ENCODE data around the gene TINCR. TPM values are rescaled to one million over a fixed set of nuclear protein-coding genes. Genes with fewer than 3 reads are reported as not detected.

The TINCR gene
- polyA plus RNA-seq, 2 donors: 43.1 to 59.7 TPM

- peaks cover 0 to 3% of the 10 kb centered on the region in 2 donors for H3K4me1 ChIP-seq (ENCODE audit: control insufficient read depth in 2 of 2, insufficient read depth in 2 of 2, low read length in 1 of 2)
- no peaks in the 10 kb centered on the region for H3K36me3 ChIP-seq (ENCODE audit: control insufficient read depth in 2 of 2, insufficient read depth in 2 of 2, low read length in 1 of 2)
- H3K27me3 ChIP-seq (ENCODE audit: control insufficient read depth in 1 of 2, insufficient read depth in 2 of 2, low read length in 2 of 2): no peaks in the 10 kb centered on the region
- H3K4me3 ChIP-seq (ENCODE audit: low read depth in 1 of 2, low read length in 2 of 2): no peak overlapping the region
- no peak overlapping the region for H3K27ac ChIP-seq (ENCODE audit: low read depth in 2 of 2, low read length in 1 of 2)
- H3K9me3 ChIP-seq (ENCODE audit: control insufficient read depth in 2 of 2, insufficient read depth in 1 of 2, low read depth in 1 of 2, low read length in 1 of 2): peaks cover 7 to 11% of the 10 kb centered on the region in 2 donors
- 89 to 94% methylated on average over 3 of the region's 3 CpGs for WGBS, 2 donors
Observed at GRCh38 chr19:5533257-5533656, 34.5 kb downstream of the TINCR start.

- no peaks in the 10 kb centered on the region for H3K27me3 ChIP-seq (ENCODE audit: control insufficient read depth in 1 of 2, insufficient read depth in 2 of 2, low read length in 2 of 2)
- peaks cover 7 to 8% of the 10 kb centered on the region in 2 donors for H3K9me3 ChIP-seq (ENCODE audit: control insufficient read depth in 2 of 2, insufficient read depth in 1 of 2, low read depth in 1 of 2, low read length in 1 of 2)
- H3K27ac ChIP-seq (ENCODE audit: low read depth in 2 of 2, low read length in 1 of 2): no peak overlapping the region
- H3K4me1 ChIP-seq (ENCODE audit: control insufficient read depth in 2 of 2, insufficient read depth in 2 of 2, low read length in 1 of 2): no peaks in the 10 kb centered on the region
- no peak overlapping the region for H3K4me3 ChIP-seq (ENCODE audit: low read depth in 1 of 2, low read length in 2 of 2)
- WGBS, 2 donors: 73 to 74% methylated on average over 11 of the region's 11 CpGs
- H3K36me3 ChIP-seq (ENCODE audit: control insufficient read depth in 2 of 2, insufficient read depth in 2 of 2, low read length in 1 of 2): no peaks in the 10 kb centered on the region
Observed at GRCh38 chr19:5530701-5531100, 37.1 kb downstream of the TINCR start.

GRCh38 chr19:5526691-5527090 lies 41.1 kb downstream of the TINCR start:
- H3K36me3 ChIP-seq (ENCODE audit: control insufficient read depth in 2 of 2, insufficient read depth in 2 of 2, low read length in 1 of 2): no peaks in the 10 kb centered on the region
- H3K9me3 ChIP-seq (ENCODE audit: control insufficient read depth in 2 of 2, insufficient read depth in 1 of 2, low read depth in 1 of 2, low read length in 1 of 2): no peaks in the 10 kb centered on the region
- H3K27me3 ChIP-seq (ENCODE audit: control insufficient read depth in 1 of 2, insufficient read depth in 2 of 2, low read length in 2 of 2): no peaks in the 10 kb centered on the region
- 71 to 80% methylated on average over 6 of the region's 6 CpGs for WGBS, 2 donors
- no peak overlapping the region for H3K4me3 ChIP-seq (ENCODE audit: low read depth in 1 of 2, low read length in 2 of 2)
- no peaks in the 10 kb centered on the region for H3K4me1 ChIP-seq (ENCODE audit: control insufficient read depth in 2 of 2, insufficient read depth in 2 of 2, low read length in 1 of 2)
- no peak overlapping the region for H3K27ac ChIP-seq (ENCODE audit: low read depth in 2 of 2, low read length in 1 of 2)

- Histone ChIP-seq H3K4me1 (ENCODE audit: control insufficient read depth in 2 of 2, insufficient read depth in 2 of 2, low read length in 1 of 2) (no peaks in the 10 kb centered on the region), H3K27me3 (ENCODE audit: control insufficient read depth in 1 of 2, insufficient read depth in 2 of 2, low read length in 2 of 2) (no peaks in the 10 kb centered on the region), H3K36me3 (ENCODE audit: control insufficient read depth in 2 of 2, insufficient read depth in 2 of 2, low read length in 1 of 2) (no peaks in the 10 kb centered on the region), H3K4me3 (ENCODE audit: low read depth in 1 of 2, low read length in 2 of 2) (no peak overlapping the region), H3K9me3 (ENCODE audit: control insufficient read depth in 2 of 2, insufficient read depth in 1 of 2, low read depth in 1 of 2, low read length in 1 of 2) (peaks cover 0 to 2% of the 10 kb centered on the region in 2 donors), H3K27ac (ENCODE audit: low read depth in 2 of 2, low read length in 1 of 2) (no peak overlapping the region)
- 59 to 64% methylated on average over 6 of the region's 6 CpGs for WGBS, 2 donors
Observed at GRCh38 chr19:5524081-5524480, 43.7 kb downstream of the TINCR start.

- 66 to 70% methylated on average over 11 of the region's 11 CpGs for WGBS, 2 donors
- Histone ChIP-seq H3K36me3 (ENCODE audit: control insufficient read depth in 2 of 2, insufficient read depth in 2 of 2, low read length in 1 of 2) (no peaks in the 10 kb centered on the region), H3K27ac (ENCODE audit: low read depth in 2 of 2, low read length in 1 of 2) (no peak overlapping the region), H3K4me1 (ENCODE audit: control insufficient read depth in 2 of 2, insufficient read depth in 2 of 2, low read length in 1 of 2) (no peaks in the 10 kb centered on the region), H3K9me3 (ENCODE audit: control insufficient read depth in 2 of 2, insufficient read depth in 1 of 2, low read depth in 1 of 2, low read length in 1 of 2) (peaks cover 0 to 2% of the 10 kb centered on the region in 2 donors), H3K27me3 (ENCODE audit: control insufficient read depth in 1 of 2, insufficient read depth in 2 of 2, low read length in 2 of 2) (no peaks in the 10 kb centered on the region), H3K4me3 (ENCODE audit: low read depth in 1 of 2, low read length in 2 of 2) (no peak overlapping the region)
Observed at GRCh38 chr19:5522106-5522505, 45.6 kb downstream of the TINCR start.

- no peaks in the 10 kb centered on the region for H3K36me3 ChIP-seq (ENCODE audit: control insufficient read depth in 2 of 2, insufficient read depth in 2 of 2, low read length in 1 of 2)
- H3K4me3 ChIP-seq (ENCODE audit: low read depth in 1 of 2, low read length in 2 of 2): no peak overlapping the region
- WGBS, 2 donors: 92 to 93% methylated on average over 4 of the region's 4 CpGs
- H3K27ac ChIP-seq (ENCODE audit: low read depth in 2 of 2, low read length in 1 of 2): no peak overlapping the region
- no peaks in the 10 kb centered on the region for H3K27me3 ChIP-seq (ENCODE audit: control insufficient read depth in 1 of 2, insufficient read depth in 2 of 2, low read length in 2 of 2)
- no peaks in the 10 kb centered on the region for H3K4me1 ChIP-seq (ENCODE audit: control insufficient read depth in 2 of 2, insufficient read depth in 2 of 2, low read length in 1 of 2)
- H3K9me3 ChIP-seq (ENCODE audit: control insufficient read depth in 2 of 2, insufficient read depth in 1 of 2, low read depth in 1 of 2, low read length in 1 of 2): peaks cover 0 to 16% of the 10 kb centered on the region in 2 donors
Observed at GRCh38 chr19:5520501-5520900, 47.3 kb downstream of the TINCR start.

GRCh38 chr19:5519076-5519475 lies 48.7 kb downstream of the TINCR start:
- no peak overlapping the region for H3K4me3 ChIP-seq (ENCODE audit: low read depth in 1 of 2, low read length in 2 of 2)
- H3K9me3 ChIP-seq (ENCODE audit: control insufficient read depth in 2 of 2, insufficient read depth in 1 of 2, low read depth in 1 of 2, low read length in 1 of 2): peaks cover 0 to 16% of the 10 kb centered on the region in 2 donors
- no peak overlapping the region for H3K27ac ChIP-seq (ENCODE audit: low read depth in 2 of 2, low read length in 1 of 2)
- H3K4me1 ChIP-seq (ENCODE audit: control insufficient read depth in 2 of 2, insufficient read depth in 2 of 2, low read length in 1 of 2): no peaks in the 10 kb centered on the region
- no peaks in the 10 kb centered on the region for H3K27me3 ChIP-seq (ENCODE audit: control insufficient read depth in 1 of 2, insufficient read depth in 2 of 2, low read length in 2 of 2)
- WGBS, 2 donors: 51 to 52% methylated on average over 4 of the region's 4 CpGs
- H3K36me3 ChIP-seq (ENCODE audit: control insufficient read depth in 2 of 2, insufficient read depth in 2 of 2, low read length in 1 of 2): no peaks in the 10 kb centered on the region

GRCh38 chr19:5515737-5516136 lies 52.0 kb downstream of the TINCR start:
- no peaks in the 10 kb centered on the region for H3K27me3 ChIP-seq (ENCODE audit: control insufficient read depth in 1 of 2, insufficient read depth in 2 of 2, low read length in 2 of 2)
- no peaks in the 10 kb centered on the region for H3K36me3 ChIP-seq (ENCODE audit: control insufficient read depth in 2 of 2, insufficient read depth in 2 of 2, low read length in 1 of 2)
- peaks cover 0 to 16% of the 10 kb centered on the region in 2 donors for H3K9me3 ChIP-seq (ENCODE audit: control insufficient read depth in 2 of 2, insufficient read depth in 1 of 2, low read depth in 1 of 2, low read length in 1 of 2)
- H3K27ac ChIP-seq (ENCODE audit: low read depth in 2 of 2, low read length in 1 of 2): no peak overlapping the region
- WGBS, 2 donors: 75 to 78% methylated on average over 5 of the region's 5 CpGs
- no peaks in the 10 kb centered on the region for H3K4me1 ChIP-seq (ENCODE audit: control insufficient read depth in 2 of 2, insufficient read depth in 2 of 2, low read length in 1 of 2)
- H3K4me3 ChIP-seq (ENCODE audit: low read depth in 1 of 2, low read length in 2 of 2): no peak overlapping the region

- WGBS, 2 donors: 60 to 63% methylated on average over 3 of the region's 3 CpGs
- H3K27me3 ChIP-seq (ENCODE audit: control insufficient read depth in 1 of 2, insufficient read depth in 2 of 2, low read length in 2 of 2): no peaks in the 10 kb centered on the region
Observed at GRCh38 chr19:5514001-5514400, 53.8 kb downstream of the TINCR start.

GRCh38 chr19:5512715-5513114 lies 55.0 kb downstream of the TINCR start:
- Histone ChIP-seq H3K4me3 (ENCODE audit: low read depth in 1 of 2, low read length in 2 of 2) (no peak overlapping the region), H3K9me3 (ENCODE audit: control insufficient read depth in 2 of 2, insufficient read depth in 1 of 2, low read depth in 1 of 2, low read length in 1 of 2) (peaks cover 0 to 14% of the 10 kb centered on the region in 2 donors), H3K27me3 (ENCODE audit: control insufficient read depth in 1 of 2, insufficient read depth in 2 of 2, low read length in 2 of 2) (no peaks in the 10 kb centered on the region), H3K4me1 (ENCODE audit: control insufficient read depth in 2 of 2, insufficient read depth in 2 of 2, low read length in 1 of 2) (no peaks in the 10 kb centered on the region), H3K36me3 (ENCODE audit: control insufficient read depth in 2 of 2, insufficient read depth in 2 of 2, low read length in 1 of 2) (no peaks in the 10 kb centered on the region), H3K27ac (ENCODE audit: low read depth in 2 of 2, low read length in 1 of 2) (no peak overlapping the region)
- WGBS, 2 donors: 74 to 77% methylated on average over 23 of the region's 23 CpGs

More at GRCh38 chr19:5514001-5514400, 53.8 kb downstream of the TINCR start:
- Histone ChIP-seq H3K9me3 (ENCODE audit: control insufficient read depth in 2 of 2, insufficient read depth in 1 of 2, low read depth in 1 of 2, low read length in 1 of 2) (peaks cover 0 to 14% of the 10 kb centered on the region in 2 donors), H3K4me3 (ENCODE audit: low read depth in 1 of 2, low read length in 2 of 2) (no peak overlapping the region), H3K4me1 (ENCODE audit: control insufficient read depth in 2 of 2, insufficient read depth in 2 of 2, low read length in 1 of 2) (no peaks in the 10 kb centered on the region), H3K27ac (ENCODE audit: low read depth in 2 of 2, low read length in 1 of 2) (no peak overlapping the region), H3K36me3 (ENCODE audit: control insufficient read depth in 2 of 2, insufficient read depth in 2 of 2, low read length in 1 of 2) (no peaks in the 10 kb centered on the region)

Data from esophagus (tissue), 2 donors.